GM12801 (cell line): ENCODE data around the gene MIEN1.

Source experiments
- TF ChIP-seq, protein P1 (sequence below): IDR thresholded peaks from one replicate; pipeline ENCODE4 v1.5.1; 2011; ENCODE audit warnings: control low read depth; ENCODE audit not compliant: insufficient read length; ENCODE audit errors: extremely low read depth

The MIEN1 gene

GRCh38 chr17:39722104-39722503, 8.2 kb downstream of the MIEN1 start:
- TF ChIP-seq, protein P1, sequence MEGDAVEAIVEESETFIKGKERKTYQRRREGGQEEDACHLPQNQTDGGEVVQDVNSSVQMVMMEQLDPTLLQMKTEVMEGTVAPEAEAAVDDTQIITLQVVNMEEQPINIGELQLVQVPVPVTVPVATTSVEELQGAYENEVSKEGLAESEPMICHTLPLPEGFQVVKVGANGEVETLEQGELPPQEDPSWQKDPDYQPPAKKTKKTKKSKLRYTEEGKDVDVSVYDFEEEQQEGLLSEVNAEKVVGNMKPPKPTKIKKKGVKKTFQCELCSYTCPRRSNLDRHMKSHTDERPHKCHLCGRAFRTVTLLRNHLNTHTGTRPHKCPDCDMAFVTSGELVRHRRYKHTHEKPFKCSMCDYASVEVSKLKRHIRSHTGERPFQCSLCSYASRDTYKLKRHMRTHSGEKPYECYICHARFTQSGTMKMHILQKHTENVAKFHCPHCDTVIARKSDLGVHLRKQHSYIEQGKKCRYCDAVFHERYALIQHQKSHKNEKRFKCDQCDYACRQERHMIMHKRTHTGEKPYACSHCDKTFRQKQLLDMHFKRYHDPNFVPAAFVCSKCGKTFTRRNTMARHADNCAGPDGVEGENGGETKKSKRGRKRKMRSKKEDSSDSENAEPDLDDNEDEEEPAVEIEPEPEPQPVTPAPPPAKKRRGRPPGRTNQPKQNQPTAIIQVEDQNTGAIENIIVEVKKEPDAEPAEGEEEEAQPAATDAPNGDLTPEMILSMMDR = no peak

DNA sequence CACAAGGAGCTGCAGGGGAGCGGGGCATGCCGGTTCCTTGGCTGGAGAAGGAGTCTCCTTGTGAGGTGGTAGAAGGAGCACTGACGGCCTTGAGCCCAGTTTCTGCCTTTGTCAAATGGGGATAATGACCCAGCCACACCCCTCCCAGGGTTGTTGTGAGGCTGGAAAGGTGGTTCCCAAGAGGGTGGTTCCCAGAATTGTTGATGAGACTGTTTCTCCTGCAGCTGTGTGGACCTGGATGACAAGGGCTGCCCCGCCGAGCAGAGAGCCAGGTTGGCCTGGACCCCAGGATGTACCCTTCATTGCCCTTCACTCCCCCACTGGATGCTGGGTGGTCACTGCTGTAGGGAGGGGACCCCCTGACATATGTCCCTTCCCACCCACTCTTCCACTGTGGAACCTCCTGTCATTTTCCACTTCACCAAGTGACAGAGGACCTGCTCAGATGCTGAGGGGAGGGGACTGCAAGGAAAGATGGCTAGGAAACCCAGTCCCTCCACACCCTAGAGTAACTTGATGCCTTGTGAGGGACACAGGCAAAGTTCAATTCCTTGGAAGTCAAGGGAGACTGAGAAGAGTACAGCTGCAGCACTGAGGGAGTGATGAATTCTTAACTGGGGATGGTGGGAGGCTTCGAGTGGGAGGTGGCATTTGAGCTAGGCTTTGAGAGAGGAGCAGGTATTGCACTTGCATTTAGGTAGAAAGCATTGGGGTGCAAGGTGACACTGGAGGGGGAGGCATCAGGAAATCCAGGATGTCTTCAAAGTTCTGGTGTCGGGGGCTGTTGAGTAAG, 10.6 kb downstream of the MIEN1 start:
- TF ChIP-seq, protein P1 = no peak

- TF ChIP-seq, protein P1 = no peak
Measured at GRCh38 chr17:39717660-39718059, 12.7 kb downstream of the MIEN1 start.

GRCh38 chr17:39716879-39717536, 13.3 kb downstream of the MIEN1 start:
- TF ChIP-seq, protein P1 = no peak

DNA sequence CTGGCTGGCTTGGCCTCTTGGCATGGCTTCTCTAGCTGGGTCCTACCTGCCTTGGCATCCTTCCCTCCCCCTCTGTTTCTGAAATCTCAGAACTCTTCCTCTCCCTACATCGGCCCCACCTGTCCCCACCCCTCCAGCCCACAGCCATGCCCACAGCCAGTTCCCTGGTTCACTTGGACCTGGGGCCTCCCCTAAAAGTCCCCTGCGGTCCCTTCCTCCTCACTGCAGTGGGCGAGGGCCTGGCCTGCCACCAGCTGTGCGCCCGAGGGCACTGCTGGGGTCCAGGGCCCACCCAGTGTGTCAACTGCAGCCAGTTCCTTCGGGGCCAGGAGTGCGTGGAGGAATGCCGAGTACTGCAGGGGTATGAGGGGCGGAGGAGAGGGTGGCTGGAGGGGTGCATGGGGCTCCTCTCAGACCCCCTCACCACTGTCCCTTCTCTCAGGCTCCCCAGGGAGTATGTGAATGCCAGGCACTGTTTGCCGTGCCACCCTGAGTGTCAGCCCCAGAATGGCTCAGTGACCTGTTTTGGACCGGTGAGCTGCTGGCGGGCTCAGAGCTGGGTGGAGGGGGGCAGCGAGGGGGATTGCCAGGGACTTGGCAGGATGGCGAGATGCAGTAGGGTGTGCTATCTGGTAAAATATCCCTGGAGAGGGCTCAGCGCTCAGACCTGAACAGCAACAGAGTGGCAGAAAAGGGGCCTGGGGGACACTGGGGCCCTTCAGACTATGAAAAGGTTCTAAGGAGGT, 14.1 kb downstream of the MIEN1 start:
- TF ChIP-seq, protein P1 = no peak

DNA sequence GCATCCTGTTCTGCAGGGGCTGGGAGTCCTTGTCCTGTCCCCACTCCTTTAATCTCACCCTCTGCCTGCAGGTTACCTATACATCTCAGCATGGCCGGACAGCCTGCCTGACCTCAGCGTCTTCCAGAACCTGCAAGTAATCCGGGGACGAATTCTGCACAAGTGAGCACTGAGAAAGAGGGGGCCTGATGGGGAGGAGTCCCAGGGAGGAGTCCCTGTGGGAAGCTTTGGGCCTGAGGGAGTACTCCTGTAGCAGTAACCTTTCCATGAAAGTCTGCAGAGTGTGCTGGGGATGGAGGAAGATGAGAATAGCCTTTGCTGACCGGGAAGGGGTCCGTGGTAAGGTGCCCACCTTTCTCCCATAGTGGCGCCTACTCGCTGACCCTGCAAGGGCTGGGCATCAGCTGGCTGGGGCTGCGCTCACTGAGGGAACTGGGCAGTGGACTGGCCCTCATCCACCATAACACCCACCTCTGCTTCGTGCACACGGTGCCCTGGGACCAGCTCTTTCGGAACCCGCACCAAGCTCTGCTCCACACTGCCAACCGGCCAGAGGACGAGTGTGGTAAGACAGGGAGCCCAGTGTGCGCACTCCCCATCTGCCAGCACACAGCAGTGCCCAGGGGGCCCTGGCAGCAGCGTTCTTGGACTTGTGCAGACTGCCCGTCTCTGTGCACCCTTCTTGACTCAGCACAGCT, 14.8 kb downstream of the MIEN1 start:
- TF ChIP-seq, protein P1 = no peak

GRCh38 chr17:39714234-39714633, 16.1 kb downstream of the MIEN1 start:
- TF ChIP-seq, protein P1 = no peak
